NCI-H2227 (cell line): ENCODE measurements around the gene TRMT44.
"Not testable (repeated sequence)": the region's sequence is repeated elsewhere in the genome, so short reads cannot be mapped to it uniquely, and the experiment has no call there.

Experiments used
- DNase-seq: peaks from one replicate; lab custom pipeline; 2025; ENCODE audit not compliant: unreplicated experiment; lab: John Stamatoyannopoulos, UW

TRMT44 gene

GRCh38 chr4:8491478-8491877 lies 50.9 kb downstream of the TRMT44 start:
- not testable (repeated sequence) for DNase-seq

GRCh38 chr4:8492174-8492573 lies 51.6 kb downstream of the TRMT44 start:
- DNase-seq, result no peak

GRCh38 chr4:8493484-8493883 lies 52.9 kb downstream of the TRMT44 start:
- no peak for DNase-seq

- no peak for DNase-seq
Measured at GRCh38 chr4:8494218-8494617, 53.6 kb downstream of the TRMT44 start.

GRCh38 chr4:8494983-8495548 lies 54.5 kb downstream of the TRMT44 start:
- DNase-seq, result no peak

- no peak for DNase-seq
Measured at GRCh38 chr4:8495803-8496202, 55.2 kb downstream of the TRMT44 start.

GRCh38 chr4:8497762-8498161 lies 57.2 kb downstream of the TRMT44 start:
- no peak for DNase-seq

- no peak for DNase-seq
Measured at GRCh38 chr4:8500966-8501365, 60.4 kb downstream of the TRMT44 start.

GRCh38 chr4:8501781-8502180 lies 61.2 kb downstream of the TRMT44 start:
- no peak for DNase-seq

- no peak for DNase-seq
Measured at GRCh38 chr4:8502371-8502770, 61.8 kb downstream of the TRMT44 start.

- no peak for DNase-seq
Measured at GRCh38 chr4:8502836-8503585, 62.4 kb downstream of the TRMT44 start.

GRCh38 chr4:8503801-8504200 lies 63.2 kb downstream of the TRMT44 start:
- DNase-seq, result no peak

- DNase-seq, result peak; percentile 68
Measured at GRCh38 chr4:8504279-8505007, 63.9 kb downstream of the TRMT44 start.

GRCh38 chr4:8505229-8505628 lies 64.7 kb downstream of the TRMT44 start:
- DNase-seq, result no peak

- no peak for DNase-seq
Measured at GRCh38 chr4:8506006-8506372, 65.4 kb downstream of the TRMT44 start.

GRCh38 chr4:8506373-8507195 lies 66.0 kb downstream of the TRMT44 start:
- DNase-seq, result no peak

GRCh38 chr4:8507196-8507570 lies 66.6 kb downstream of the TRMT44 start:
- DNase-seq, result no peak

- no peak for DNase-seq
Measured at GRCh38 chr4:8507624-8508023, 67.0 kb downstream of the TRMT44 start.

- no peak for DNase-seq
Measured at GRCh38 chr4:8508266-8508665, 67.7 kb downstream of the TRMT44 start.

GRCh38 chr4:8508740-8509139 lies 68.2 kb downstream of the TRMT44 start:
- no peak for DNase-seq

GRCh38 chr4:8509311-8509950 lies 68.9 kb downstream of the TRMT44 start:
- no peak for DNase-seq
